Suprapubic skin (tissue), 4 donors: ENCODE results near the gene AGO1. TPM values are rescaled to one million over a fixed set of nuclear protein-coding genes. Genes with fewer than 3 reads are reported as not detected.

Source experiments
- DNase-seq, 2 donors: peaks; one replicate each; pipeline ENCODE4 v3.0.0-alpha.2; 2019; ENCODE audit warnings: low spot score in 2 of 2
- H3K27ac ChIP-seq: fragments of 200-600 bp; sonication (generic); one replicate; pipeline ENCODE4 v1.5.1; 2019
- H3K27me3 ChIP-seq: fragments of 200-600 bp; sonication (generic); one replicate; pipeline ENCODE4 v1.5.1; 2019
- H3K36me3 ChIP-seq: fragments of 200-600 bp; sonication (generic); one replicate; pipeline ENCODE4 v1.5.1; 2019
- H3K4me1 ChIP-seq: fragments of 200-600 bp; sonication (generic); one replicate; pipeline ENCODE4 v1.5.1; 2019
- H3K4me3 ChIP-seq: fragments of 200-600 bp; sonication (generic); one replicate; pipeline ENCODE4 v1.5.1; 2019; ENCODE audit warnings: mild to moderate bottlenecking
- H3K9me3 ChIP-seq: fragments of 200-600 bp; sonication (generic); one replicate; pipeline ENCODE4 v1.5.1; 2019
- EP300 ChIP-seq: sonication (generic); formaldehyde crosslinking; IDR thresholded peaks from one replicate; pipeline ENCODE4 v1.6.1; 2017; ENCODE audit warnings: antibody characterized with exemption
- POLR2A ChIP-seq, 2 donors: fragments of 450-650 bp; IDR thresholded peaks; one replicate each; pipeline ENCODE4 v1.6.1; 2017; ENCODE audit warnings: antibody characterized with exemption in 2 of 2, mild to moderate bottlenecking in 2 of 2, moderate library complexity in 2 of 2
- POLR2AphosphoS5 ChIP-seq, 3 donors: sonication (generic); formaldehyde crosslinking; IDR thresholded peaks; one replicate each; pipeline ENCODE4 v1.6.1; 2017; ENCODE audit warnings: antibody characterized with exemption in 3 of 3
- whole genome bisulfite sequencing: methylation state at CpG from one replicate; pipeline ENCODE4 v1.1.5; 2018; 5-methylcytosine and 5-hydroxymethylcytosine counted together
- total RNA-seq, 4 donors: library from RNA; depleted of rRNA; stranded (reverse); fragments of >200 nt; gene quantifications; one replicate each; pipeline ENCODE4 v1.1.0, GENCODE V29; 2016
- TF ChIP-seq, protein P1 (sequence below), 2 donors: fragments of 200-600 bp in 1 of 2; fragments of 450-650 bp in 1 of 2; sonication (generic) in 1 of 2; IDR thresholded peaks; one replicate each; pipeline ENCODE4 v1.5.1; 2016 to 2019; ENCODE audit warnings: antibody characterized with exemption in 2 of 2, mild to moderate bottlenecking in 1 of 2, moderate library complexity in 1 of 2

Gene AGO1
- total RNA-seq, 4 donors from 2014 or later: 21.6 to 48.4 (median 35.4) TPM

DNA sequence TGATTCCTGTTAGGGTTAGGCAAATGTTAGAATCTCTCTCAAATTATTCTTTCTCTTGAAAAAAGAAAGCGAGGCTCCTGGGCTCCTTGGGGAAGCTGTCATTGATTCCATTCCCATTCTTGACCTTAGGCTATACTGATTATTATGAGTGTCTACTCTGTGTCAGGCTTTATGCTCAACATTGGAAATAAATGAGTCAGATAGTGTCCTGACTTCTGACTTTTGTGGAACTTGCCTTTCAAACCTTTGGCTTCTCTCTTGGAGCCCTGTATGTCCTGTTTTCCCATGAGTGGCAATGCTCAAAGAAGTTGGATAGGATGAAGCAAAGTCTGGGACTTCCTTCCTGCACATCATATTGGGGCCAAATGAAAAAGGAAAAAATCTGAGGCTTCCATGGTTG, 11.6 kb downstream of the AGO1 start:
- Histone ChIP-seq H3K27me3 (no peaks in the 10 kb centered on the region), H3K36me3 (peaks cover 88% of the 10 kb centered on the region), H3K9me3 (no peaks in the 10 kb centered on the region), H3K27ac (no peak overlapping the region), H3K4me1 (no peaks in the 10 kb centered on the region), H3K4me3 (no peak overlapping the region)
- DNase-seq: no peak
- no peak for TF ChIP-seq EP300
- TF ChIP-seq POLR2A (IDR thresholded peaks at IDR 0.05): no peak
- TF ChIP-seq, protein P1, sequence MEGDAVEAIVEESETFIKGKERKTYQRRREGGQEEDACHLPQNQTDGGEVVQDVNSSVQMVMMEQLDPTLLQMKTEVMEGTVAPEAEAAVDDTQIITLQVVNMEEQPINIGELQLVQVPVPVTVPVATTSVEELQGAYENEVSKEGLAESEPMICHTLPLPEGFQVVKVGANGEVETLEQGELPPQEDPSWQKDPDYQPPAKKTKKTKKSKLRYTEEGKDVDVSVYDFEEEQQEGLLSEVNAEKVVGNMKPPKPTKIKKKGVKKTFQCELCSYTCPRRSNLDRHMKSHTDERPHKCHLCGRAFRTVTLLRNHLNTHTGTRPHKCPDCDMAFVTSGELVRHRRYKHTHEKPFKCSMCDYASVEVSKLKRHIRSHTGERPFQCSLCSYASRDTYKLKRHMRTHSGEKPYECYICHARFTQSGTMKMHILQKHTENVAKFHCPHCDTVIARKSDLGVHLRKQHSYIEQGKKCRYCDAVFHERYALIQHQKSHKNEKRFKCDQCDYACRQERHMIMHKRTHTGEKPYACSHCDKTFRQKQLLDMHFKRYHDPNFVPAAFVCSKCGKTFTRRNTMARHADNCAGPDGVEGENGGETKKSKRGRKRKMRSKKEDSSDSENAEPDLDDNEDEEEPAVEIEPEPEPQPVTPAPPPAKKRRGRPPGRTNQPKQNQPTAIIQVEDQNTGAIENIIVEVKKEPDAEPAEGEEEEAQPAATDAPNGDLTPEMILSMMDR (IDR thresholded peaks at IDR 0.05): no peak
- WGBS: 96% methylated on average over 1 of the region's 1 CpG

- DNase-seq: no peak
- Histone ChIP-seq H3K4me3 (no peak overlapping the region), H3K27me3 (no peaks in the 10 kb centered on the region), H3K36me3 (peaks cover 81% of the 10 kb centered on the region), H3K9me3 (no peaks in the 10 kb centered on the region), H3K4me1 (no peaks in the 10 kb centered on the region), H3K27ac (no peak overlapping the region)
- TF ChIP-seq EP300 (no peak), POLR2AphosphoS5 (IDR thresholded peaks at IDR 0.05) (no peak), POLR2A (IDR thresholded peaks at IDR 0.05) (no peak)
- TF ChIP-seq, protein P1 (IDR thresholded peaks at IDR 0.05): no peak
These were observed 16.9 kb downstream of the AGO1 start for GRCh38 chr1:35899941-35900340.

GRCh38 chr1:35901235-35901634, 18.2 kb downstream of the AGO1 start:
- no peaks in the 10 kb centered on the region for H3K9me3 ChIP-seq
- TF ChIP-seq POLR2AphosphoS5 (IDR thresholded peaks at IDR 0.05): no peak
- no peak for TF ChIP-seq POLR2A (IDR thresholded peaks at IDR 0.05)
- no peak for TF ChIP-seq EP300
- TF ChIP-seq, protein P1 (IDR thresholded peaks at IDR 0.05): no peak
- no peaks in the 10 kb centered on the region for H3K4me1 ChIP-seq
- no peaks in the 10 kb centered on the region for H3K27me3 ChIP-seq
- no peak overlapping the region for H3K27ac ChIP-seq
- WGBS: 95% methylated on average over 9 of the region's 9 CpGs
- H3K36me3 ChIP-seq: peaks cover 79% of the 10 kb centered on the region
- no peak for DNase-seq
- no peak overlapping the region for H3K4me3 ChIP-seq

- DNase-seq: no peak
- WGBS: 69% methylated on average over 2 of the region's 2 CpGs
- peaks cover 81% of the 10 kb centered on the region for H3K36me3 ChIP-seq
These were observed 19.7 kb downstream of the AGO1 start for GRCh38 chr1:35902671-35903070.

DNA sequence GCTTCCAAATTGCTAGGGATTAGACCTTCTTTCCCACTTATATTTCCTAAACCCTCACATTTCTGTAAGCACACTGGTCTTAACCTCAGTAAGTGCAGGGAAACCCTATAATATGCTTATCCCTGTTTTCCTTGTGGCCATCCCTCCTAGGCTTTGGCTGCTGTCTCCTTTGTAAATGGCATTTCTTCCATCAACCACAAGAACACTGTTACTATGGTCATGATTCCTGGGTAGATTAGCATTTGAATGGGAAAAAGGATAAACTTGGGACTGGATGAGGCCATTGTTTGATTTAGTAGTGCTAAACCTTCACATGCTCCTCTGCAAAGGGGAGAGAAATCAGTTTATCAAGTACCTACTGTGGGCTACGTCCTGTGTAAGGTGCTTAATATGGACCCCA, 31.7 kb downstream of the AGO1 start:
- WGBS: 100% methylated on average over 1 of the region's 1 CpG
- no peak overlapping the region for H3K27ac ChIP-seq
- no peaks in the 10 kb centered on the region for H3K9me3 ChIP-seq
- H3K27me3 ChIP-seq: no peaks in the 10 kb centered on the region
- no peak overlapping the region for H3K4me3 ChIP-seq
- peaks cover 85% of the 10 kb centered on the region for H3K36me3 ChIP-seq
- TF ChIP-seq POLR2AphosphoS5 (IDR thresholded peaks at IDR 0.05) (no peak), EP300 (no peak), POLR2A (IDR thresholded peaks at IDR 0.05) (no peak)
- TF ChIP-seq, protein P1 (IDR thresholded peaks at IDR 0.05): no peak
- no peaks in the 10 kb centered on the region for H3K4me1 ChIP-seq
- no peak for DNase-seq

More at GRCh38 chr1:35902671-35903070, 19.7 kb downstream of the AGO1 start:
- Histone ChIP-seq H3K27me3 (no peaks in the 10 kb centered on the region), H3K4me3 (no peak overlapping the region), H3K4me1 (no peaks in the 10 kb centered on the region), H3K27ac (no peak overlapping the region), H3K9me3 (no peaks in the 10 kb centered on the region)
- TF ChIP-seq POLR2AphosphoS5 (IDR thresholded peaks at IDR 0.05) (no peak), EP300 (no peak), POLR2A (IDR thresholded peaks at IDR 0.05) (no peak)
- TF ChIP-seq, protein P1 (IDR thresholded peaks at IDR 0.05): no peak
